Measurements from ENCODE around the gene ZNF316. TPM values are rescaled to one million over a fixed set of nuclear protein-coding genes. Genes with fewer than 3 reads are reported as not detected.
"Not testable (repeated sequence)": the region's sequence is repeated elsewhere in the genome, so short reads cannot be mapped to it uniquely, and the experiment has no call there.

The ZNF316 gene
- total and polyA plus RNA-seq, 4 donors: 9.9 to 54.5 (median 27.9) TPM

- not testable (repeated sequence) for H3K4me3 ChIP-seq (ENCODE audit: low read depth, low read length); H3K27ac ChIP-seq (ENCODE audit: low read depth, low read length); H3K27me3 ChIP-seq (ENCODE audit: control insufficient read depth, insufficient read depth, low read length); H3K9me3 ChIP-seq (ENCODE audit: control insufficient read depth, insufficient read depth, low read length); DNase-seq (ENCODE audit: low read depth in 4 of 6, low spot score in 6 of 6)
- H3K4me1 ChIP-seq (ENCODE audit: control insufficient read depth, insufficient read depth, low read length): peaks cover 30% of the 10 kb centered on the region
- 80% methylated on average over 1 of the region's 5 CpGs for WGBS (ENCODE audit: insufficient coverage)
- H3K36me3 ChIP-seq (ENCODE audit: control insufficient read depth, insufficient read depth, low read length): peaks cover 10% of the 10 kb centered on the region
These were observed 2.1 kb upstream of the ZNF316 start for GRCh38 chr7:6634971-6635370.

GRCh38 chr7:6637544-6638229 lies 569 bp downstream of the ZNF316 start:
- 2% methylated on average over 60 of the region's 60 CpGs for WGBS (ENCODE audit: insufficient coverage)

GRCh38 chr7:6639032-6639431 lies 1.9 kb downstream of the ZNF316 start:
- 100% methylated on average over 2 of the region's 4 CpGs for WGBS (ENCODE audit: insufficient coverage)
- DNase-seq (ENCODE audit: low read depth in 4 of 6, low spot score in 6 of 6): no peak
- H3K9me3 ChIP-seq (ENCODE audit: control insufficient read depth, insufficient read depth, low read length): no peaks in the 10 kb centered on the region
- peaks cover 30% of the 10 kb centered on the region for H3K4me1 ChIP-seq (ENCODE audit: control insufficient read depth, insufficient read depth, low read length)
- no peak overlapping the region for H3K27ac ChIP-seq (ENCODE audit: low read depth, low read length)
- H3K4me3 ChIP-seq (ENCODE audit: low read depth, low read length): no peak overlapping the region
- no peaks in the 10 kb centered on the region for H3K27me3 ChIP-seq (ENCODE audit: control insufficient read depth, insufficient read depth, low read length)
- H3K36me3 ChIP-seq (ENCODE audit: control insufficient read depth, insufficient read depth, low read length): peaks cover 51% of the 10 kb centered on the region

More at GRCh38 chr7:6637544-6638229, 569 bp downstream of the ZNF316 start:
- Histone ChIP-seq H3K4me1 (ENCODE audit: control insufficient read depth, insufficient read depth, low read length) (peaks cover 30% of the 10 kb centered on the region), H3K27ac (ENCODE audit: low read depth, low read length) (no peak overlapping the region), H3K4me3 (ENCODE audit: low read depth, low read length) (peak overlapping the region; percentile 52), H3K27me3 (ENCODE audit: control insufficient read depth, insufficient read depth, low read length) (no peaks in the 10 kb centered on the region), H3K9me3 (ENCODE audit: control insufficient read depth, insufficient read depth, low read length) (no peaks in the 10 kb centered on the region), H3K36me3 (ENCODE audit: control insufficient read depth, insufficient read depth, low read length) (peaks cover 37% of the 10 kb centered on the region)
- DNase-seq (ENCODE audit: low read depth in 4 of 6, low spot score in 6 of 6): peak in 2 of 6 donors; percentile 21 to 24

- Histone ChIP-seq H3K9me3 (ENCODE audit: control insufficient read depth, insufficient read depth, low read length) (no peaks in the 10 kb centered on the region), H3K27ac (ENCODE audit: low read depth, low read length) (no peak overlapping the region), H3K4me1 (ENCODE audit: control insufficient read depth, insufficient read depth, low read length) (peaks cover 30% of the 10 kb centered on the region), H3K4me3 (ENCODE audit: low read depth, low read length) (no peak overlapping the region), H3K36me3 (ENCODE audit: control insufficient read depth, insufficient read depth, low read length) (peaks cover 57% of the 10 kb centered on the region), H3K27me3 (ENCODE audit: control insufficient read depth, insufficient read depth, low read length) (no peaks in the 10 kb centered on the region)
- WGBS (ENCODE audit: insufficient coverage): 92% methylated on average over 11 of the region's 11 CpGs
- no peak for DNase-seq (ENCODE audit: low read depth in 4 of 6, low spot score in 6 of 6)
These were observed 2.5 kb downstream of the ZNF316 start for GRCh38 chr7:6639627-6640026.

- no peak overlapping the region for H3K27ac ChIP-seq (ENCODE audit: low read depth, low read length)
- H3K9me3 ChIP-seq (ENCODE audit: control insufficient read depth, insufficient read depth, low read length): no peaks in the 10 kb centered on the region
- no peak for DNase-seq (ENCODE audit: low read depth in 4 of 6, low spot score in 6 of 6)
- H3K27me3 ChIP-seq (ENCODE audit: control insufficient read depth, insufficient read depth, low read length): no peaks in the 10 kb centered on the region
- peaks cover 63% of the 10 kb centered on the region for H3K36me3 ChIP-seq (ENCODE audit: control insufficient read depth, insufficient read depth, low read length)
- WGBS (ENCODE audit: insufficient coverage): 75% methylated on average over 2 of the region's 11 CpGs
- H3K4me1 ChIP-seq (ENCODE audit: control insufficient read depth, insufficient read depth, low read length): peaks cover 30% of the 10 kb centered on the region
- no peak overlapping the region for H3K4me3 ChIP-seq (ENCODE audit: low read depth, low read length)
These were observed 3.2 kb downstream of the ZNF316 start for GRCh38 chr7:6640246-6640721.

GRCh38 chr7:6641305-6642035 lies 4.4 kb downstream of the ZNF316 start:
- no peaks in the 10 kb centered on the region for H3K27me3 ChIP-seq (ENCODE audit: control insufficient read depth, insufficient read depth, low read length)
- no peaks in the 10 kb centered on the region for H3K9me3 ChIP-seq (ENCODE audit: control insufficient read depth, insufficient read depth, low read length)
- H3K4me3 ChIP-seq (ENCODE audit: low read depth, low read length): no peak overlapping the region
- peaks cover 75% of the 10 kb centered on the region for H3K36me3 ChIP-seq (ENCODE audit: control insufficient read depth, insufficient read depth, low read length)
- H3K27ac ChIP-seq (ENCODE audit: low read depth, low read length): no peak overlapping the region
- 88% methylated on average over 15 of the region's 15 CpGs for WGBS (ENCODE audit: insufficient coverage)
- DNase-seq (ENCODE audit: low read depth in 4 of 6, low spot score in 6 of 6): no peak
- H3K4me1 ChIP-seq (ENCODE audit: control insufficient read depth, insufficient read depth, low read length): peaks cover 24% of the 10 kb centered on the region

- 89% methylated on average over 24 of the region's 24 CpGs for WGBS (ENCODE audit: insufficient coverage)
- Histone ChIP-seq H3K4me1 (ENCODE audit: control insufficient read depth, insufficient read depth, low read length) (peaks cover 22% of the 10 kb centered on the region), H3K4me3 (ENCODE audit: low read depth, low read length) (no peak overlapping the region), H3K27me3 (ENCODE audit: control insufficient read depth, insufficient read depth, low read length) (no peaks in the 10 kb centered on the region), H3K9me3 (ENCODE audit: control insufficient read depth, insufficient read depth, low read length) (no peaks in the 10 kb centered on the region), H3K36me3 (ENCODE audit: control insufficient read depth, insufficient read depth, low read length) (peaks cover 84% of the 10 kb centered on the region), H3K27ac (ENCODE audit: low read depth, low read length) (no peak overlapping the region)
- no peak for DNase-seq (ENCODE audit: low read depth in 4 of 6, low spot score in 6 of 6)
These were observed 5.2 kb downstream of the ZNF316 start for GRCh38 chr7:6642239-6642839.

- peaks cover 17% of the 10 kb centered on the region for H3K4me1 ChIP-seq (ENCODE audit: control insufficient read depth, insufficient read depth, low read length)
- peaks cover 91% of the 10 kb centered on the region for H3K36me3 ChIP-seq (ENCODE audit: control insufficient read depth, insufficient read depth, low read length)
- no peaks in the 10 kb centered on the region for H3K9me3 ChIP-seq (ENCODE audit: control insufficient read depth, insufficient read depth, low read length)
- no peak overlapping the region for H3K4me3 ChIP-seq (ENCODE audit: low read depth, low read length)
- WGBS (ENCODE audit: insufficient coverage): 94% methylated on average over 22 of the region's 22 CpGs
- no peak for DNase-seq (ENCODE audit: low read depth in 4 of 6, low spot score in 6 of 6)
- no peaks in the 10 kb centered on the region for H3K27me3 ChIP-seq (ENCODE audit: control insufficient read depth, insufficient read depth, low read length)
- no peak overlapping the region for H3K27ac ChIP-seq (ENCODE audit: low read depth, low read length)
These were observed 5.9 kb downstream of the ZNF316 start for GRCh38 chr7:6642861-6643640.

- WGBS (ENCODE audit: insufficient coverage): 95% methylated on average over 21 of the region's 21 CpGs
- no peak for DNase-seq (ENCODE audit: low read depth in 4 of 6, low spot score in 6 of 6)
- peaks cover 7% of the 10 kb centered on the region for H3K4me1 ChIP-seq (ENCODE audit: control insufficient read depth, insufficient read depth, low read length)
- no peak overlapping the region for H3K27ac ChIP-seq (ENCODE audit: low read depth, low read length)
- peaks cover 99% of the 10 kb centered on the region for H3K36me3 ChIP-seq (ENCODE audit: control insufficient read depth, insufficient read depth, low read length)
- H3K27me3 ChIP-seq (ENCODE audit: control insufficient read depth, insufficient read depth, low read length): no peaks in the 10 kb centered on the region
- H3K4me3 ChIP-seq (ENCODE audit: low read depth, low read length): no peak overlapping the region
- no peaks in the 10 kb centered on the region for H3K9me3 ChIP-seq (ENCODE audit: control insufficient read depth, insufficient read depth, low read length)
These were observed 7.0 kb downstream of the ZNF316 start for GRCh38 chr7:6643915-6644625.
